K562 (cell line): ENCODE data around the gene LEPR. TPM values are rescaled to one million over a fixed set of nuclear protein-coding genes. Genes with fewer than 3 reads are reported as not detected.

Experiments used
- ATF2 ChIP-seq: sonication (generic); formaldehyde crosslinking; IDR thresholded peaks from 2 replicates; pipeline ENCODE4 v1.8.1; 2022; ENCODE audit warnings: missing genetic modification reagents
- ATF3 ChIP-seq, 2 experiments: fragments of 450-650 bp in 1 of 2; sonication (generic) in 1 of 2; formaldehyde crosslinking in 1 of 2; IDR thresholded peaks in 1 of 2; conservative IDR thresholded peaks in 1 of 2; 2 replicates each; pipeline versions ENCODE4 v1.6.1 to v1.8.1; 2016 to 2023; ENCODE audit warnings: mild to moderate bottlenecking in 2 of 2, moderate library complexity in 2 of 2, inconsistent platforms in 1 of 2, missing genetic modification reagents in 1 of 2
- CBX5 ChIP-seq: IDR thresholded peaks from 2 replicates; pipeline ENCODE4 v1.6.1; 2014; ENCODE audit warnings: low read depth, borderline replicate concordance
- CTBP1 ChIP-seq: fragments of 450-650 bp; IDR thresholded peaks from 2 replicates; pipeline ENCODE4 v1.6.1; 2016; ENCODE audit warnings: borderline replicate concordance
- GABPA ChIP-seq: fragments of 200-800 bp; sonication (Bioruptor generic); conservative IDR thresholded peaks from 2 replicates; pipeline ENCODE4 v1.6.1; 2016; ENCODE audit warnings: low read depth, missing genetic modification characterization, missing compliant biosample characterization
- HES1 ChIP-seq: fragments of 450-650 bp; IDR thresholded peaks from 2 replicates; pipeline ENCODE4 v1.6.1; 2016; ENCODE audit warnings: low read depth, mild to moderate bottlenecking, moderate library complexity
- RNF219 ChIP-seq: fragments of 250-450 bp; sonication (Bioruptor Pico); IDR thresholded peaks from 2 replicates; pipeline ENCODE4 v1.5.0; 2022; ENCODE audit warnings: mild to moderate bottlenecking
- TAF15 ChIP-seq: fragments of 200-400 bp; formaldehyde crosslinking; IDR thresholded peaks from 2 replicates; pipeline ENCODE4 v1.6.1; 2017; ENCODE audit warnings: mild to moderate bottlenecking, low read depth, low read length, moderate library complexity
- THRB ChIP-seq: fragments of 450-650 bp; formaldehyde crosslinking; conservative IDR thresholded peaks from 2 replicates; pipeline ENCODE4 v1.4.0; 2022; ENCODE audit warnings: mild to moderate bottlenecking, missing genetic modification characterization
- ZNF277 ChIP-seq: fragments of 250-450 bp; sonication (Bioruptor Pico); IDR thresholded peaks from 2 replicates; pipeline ENCODE4 v1.8.0; 2022; ENCODE audit warnings: inconsistent platforms, mild to moderate bottlenecking, moderate library complexity, borderline replicate concordance
- polyA plus RNA-seq, 8 experiments: library from polyadenylated mRNA; depleted of rRNA in 4 of 8; stranded (reverse) in 5 of 8; unstranded in 3 of 8; fragments of >200 nt; fragmentation: Nextera tagmentation in 2 of 8; fragmentation: Illumina TruSeq in 1 of 8; extraction: Ambion mirVana in 2 of 8; extraction: Trizol in 1 of 8; gene quantifications; 2 replicates each; pipeline versions ENCODE4 v1.2.1 to v1.2.3, GENCODE V29; 2011 to 2014; ENCODE audit warnings: inconsistent platforms in 1 of 8, missing spikeins in 1 of 8
- total RNA-seq, 7 experiments: library from RNA; depleted of rRNA in 6 of 7; stranded (reverse); fragments of >200 nt in 6 of 7; fragmentation: Illumina TruSeq in 2 of 7; extraction: Trizol in 2 of 7; gene quantifications; 2 replicates each; pipeline versions ENCODE4 v1.2.1 to v1.2.3, GENCODE V29; 2011 to 2021; ENCODE audit warnings: low replicate concordance in 1 of 7
- TF ChIP-seq, protein P1 (sequence below): IDR thresholded peaks from 3 replicates; pipeline ENCODE4 v1.6.1; 2011; ENCODE audit warnings: borderline replicate concordance, mild to moderate bottlenecking, moderate library complexity; ENCODE audit not compliant: insufficient read length; ENCODE audit errors: extremely low read depth

The LEPR gene
- total and polyA plus RNA-seq, 9 of the 15 experiments (the other 6 are each of a cell fraction or from before 2014, with no cell fraction given) = 12.2 to 111 (median 43.1) TPM

DNA sequence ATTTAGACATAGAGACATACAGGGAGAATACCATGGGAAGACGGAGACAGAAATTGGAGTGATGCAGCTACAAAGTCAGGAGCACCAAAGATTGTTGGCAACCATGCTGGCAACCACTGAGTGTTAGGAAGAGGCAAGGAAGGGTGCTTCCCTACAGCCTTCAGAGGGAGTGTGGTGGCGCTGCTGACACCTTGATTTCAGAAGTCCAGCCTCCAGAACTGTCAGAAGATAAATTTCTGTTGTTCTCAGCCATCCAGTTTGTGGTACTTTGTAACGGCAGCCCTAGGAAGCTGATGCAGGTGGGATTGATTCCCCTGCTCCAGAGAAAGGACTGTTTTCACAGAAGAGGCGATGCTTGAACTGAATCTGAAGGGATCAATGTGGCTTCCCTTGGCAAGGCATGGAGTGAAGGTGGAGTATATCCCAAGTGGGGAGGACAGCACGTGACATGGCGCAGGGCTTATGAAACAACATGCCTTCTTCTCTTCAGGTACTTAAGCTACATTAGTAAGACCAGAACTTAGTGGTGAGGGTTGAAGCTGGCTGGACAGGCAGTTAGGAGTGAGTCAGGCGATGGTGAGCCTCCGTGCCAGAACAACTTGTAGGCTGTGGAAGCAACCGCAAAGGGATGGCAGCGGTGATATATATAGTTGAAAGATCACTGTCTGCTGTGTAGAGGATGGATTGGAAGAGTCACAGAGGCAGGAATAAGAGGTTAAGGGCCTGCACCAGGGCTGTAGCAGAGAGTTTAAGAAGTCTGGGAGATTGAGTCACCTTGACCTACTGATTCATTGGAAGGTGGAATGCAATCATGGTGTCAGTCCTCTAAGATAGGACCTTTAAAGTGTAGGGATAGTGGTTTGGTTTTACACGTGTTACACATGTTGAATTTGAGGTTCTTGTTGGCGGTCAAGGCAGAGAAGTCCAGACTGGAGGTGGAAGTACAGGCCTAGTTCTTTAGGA is 2.1 kb downstream of the LEPR start (continued):
- TF ChIP-seq THRB (no peak), GABPA (no peak), ZNF277 (CRISPR knock-in tag) (no peak), CBX5 (no peak), TAF15 (no peak), ATF2 (CRISPR knock-in tag) (no peak), RNF219 (CRISPR knock-in tag) (no peak), CTBP1 (peak; percentile 54), HES1 (no peak), ATF3 (IDR thresholded peaks at IDR 0.05) (peak; percentile 31; the same call in 1 of the 2 replicates), ATF3 (CRISPR knock-in tag; conservative IDR thresholded peaks at IDR 0.05) (no peak)
- TF ChIP-seq, protein P1, sequence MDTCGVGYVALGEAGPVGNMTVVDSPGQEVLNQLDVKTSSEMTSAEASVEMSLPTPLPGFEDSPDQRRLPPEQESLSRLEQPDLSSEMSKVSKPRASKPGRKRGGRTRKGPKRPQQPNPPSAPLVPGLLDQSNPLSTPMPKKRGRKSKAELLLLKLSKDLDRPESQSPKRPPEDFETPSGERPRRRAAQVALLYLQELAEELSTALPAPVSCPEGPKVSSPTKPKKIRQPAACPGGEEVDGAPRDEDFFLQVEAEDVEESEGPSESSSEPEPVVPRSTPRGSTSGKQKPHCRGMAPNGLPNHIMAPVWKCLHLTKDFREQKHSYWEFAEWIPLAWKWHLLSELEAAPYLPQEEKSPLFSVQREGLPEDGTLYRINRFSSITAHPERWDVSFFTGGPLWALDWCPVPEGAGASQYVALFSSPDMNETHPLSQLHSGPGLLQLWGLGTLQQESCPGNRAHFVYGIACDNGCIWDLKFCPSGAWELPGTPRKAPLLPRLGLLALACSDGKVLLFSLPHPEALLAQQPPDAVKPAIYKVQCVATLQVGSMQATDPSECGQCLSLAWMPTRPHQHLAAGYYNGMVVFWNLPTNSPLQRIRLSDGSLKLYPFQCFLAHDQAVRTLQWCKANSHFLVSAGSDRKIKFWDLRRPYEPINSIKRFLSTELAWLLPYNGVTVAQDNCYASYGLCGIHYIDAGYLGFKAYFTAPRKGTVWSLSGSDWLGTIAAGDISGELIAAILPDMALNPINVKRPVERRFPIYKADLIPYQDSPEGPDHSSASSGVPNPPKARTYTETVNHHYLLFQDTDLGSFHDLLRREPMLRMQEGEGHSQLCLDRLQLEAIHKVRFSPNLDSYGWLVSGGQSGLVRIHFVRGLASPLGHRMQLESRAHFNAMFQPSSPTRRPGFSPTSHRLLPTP = no peak
